GM19438 (cell line): ENCODE data around the gene TOX3.

Source experiments
- ATAC-seq: cut with Tn5 transposase; IDR thresholded peaks from one replicate; pipeline ENCODE4 v1.9.1; 2021; ENCODE audit warnings: low read depth; ENCODE audit not compliant: unreplicated experiment

Gene TOX3

GRCh38 chr16:52539191-52539590 lies 7.8 kb downstream of the TOX3 start:
- ATAC-seq = no peak

- ATAC-seq = no peak
Measured at GRCh38 chr16:52538511-52538910, 8.4 kb downstream of the TOX3 start.

GRCh38 chr16:52537516-52537915 lies 9.4 kb downstream of the TOX3 start:
- no peak for ATAC-seq

GRCh38 chr16:52535076-52535475 lies 11.9 kb downstream of the TOX3 start:
- ATAC-seq = no peak

GRCh38 chr16:52533296-52533695 lies 13.6 kb downstream of the TOX3 start:
- ATAC-seq = no peak

GRCh38 chr16:52532384-52532783 lies 14.6 kb downstream of the TOX3 start:
- ATAC-seq = no peak

- ATAC-seq = no peak
Measured at GRCh38 chr16:52529226-52529625, 17.7 kb downstream of the TOX3 start.

GRCh38 chr16:52528393-52529065 lies 18.4 kb downstream of the TOX3 start:
- ATAC-seq = no peak

- no peak for ATAC-seq
Measured at GRCh38 chr16:52526830-52527229, 20.1 kb downstream of the TOX3 start.

- ATAC-seq = no peak
Measured at GRCh38 chr16:52526116-52526828, 20.7 kb downstream of the TOX3 start.

- no peak for ATAC-seq
Measured at GRCh38 chr16:52521570-52521969, 25.4 kb downstream of the TOX3 start.

- no peak for ATAC-seq
Measured at GRCh38 chr16:52518884-52519283, 28.1 kb downstream of the TOX3 start.

- ATAC-seq = no peak
Measured at GRCh38 chr16:52515068-52515671, 31.8 kb downstream of the TOX3 start.

GRCh38 chr16:52512297-52512987 lies 34.5 kb downstream of the TOX3 start:
- no peak for ATAC-seq

GRCh38 chr16:52501746-52502145 lies 45.2 kb downstream of the TOX3 start:
- no peak for ATAC-seq

GRCh38 chr16:52500963-52501362 lies 46.0 kb downstream of the TOX3 start:
- no peak for ATAC-seq

GRCh38 chr16:52499060-52499440 lies 47.9 kb downstream of the TOX3 start:
- ATAC-seq = no peak

- ATAC-seq = no peak
Measured at GRCh38 chr16:52498328-52499059, 48.4 kb downstream of the TOX3 start.

- no peak for ATAC-seq
Measured at GRCh38 chr16:52497067-52497816, 49.7 kb downstream of the TOX3 start.
